GM11168 (cell line): ENCODE measurements around the gene CLECL1.
"Not testable (repeated sequence)": the region's sequence is repeated elsewhere in the genome, so short reads cannot be mapped to it uniquely, and the experiment has no call there.

Experiments
- in situ Hi-C: fragments of 300-500 bp; cut with MboI; formaldehyde crosslinking; loops from one replicate; pipeline ENCODE4 v1.12.0; 2022; ENCODE audit warnings: low sequenced_read_pairs; ENCODE audit not compliant: unreplicated experiment

Gene CLECL1

GRCh38 chr12:9725213-9725870 is 7.6 kb downstream of the CLECL1 start:
- in situ Hi-C loops: no loop called here

- in situ Hi-C loops: no loop called here
Measured at GRCh38 chr12:9724023-9724422, 8.9 kb downstream of the CLECL1 start.

- in situ Hi-C loops: no loop called here
Measured at GRCh38 chr12:9721394-9722092, 11.4 kb downstream of the CLECL1 start.

GRCh38 chr12:9719790-9720189 is 13.1 kb downstream of the CLECL1 start:
- in situ Hi-C loops: no loop called here

DNA sequence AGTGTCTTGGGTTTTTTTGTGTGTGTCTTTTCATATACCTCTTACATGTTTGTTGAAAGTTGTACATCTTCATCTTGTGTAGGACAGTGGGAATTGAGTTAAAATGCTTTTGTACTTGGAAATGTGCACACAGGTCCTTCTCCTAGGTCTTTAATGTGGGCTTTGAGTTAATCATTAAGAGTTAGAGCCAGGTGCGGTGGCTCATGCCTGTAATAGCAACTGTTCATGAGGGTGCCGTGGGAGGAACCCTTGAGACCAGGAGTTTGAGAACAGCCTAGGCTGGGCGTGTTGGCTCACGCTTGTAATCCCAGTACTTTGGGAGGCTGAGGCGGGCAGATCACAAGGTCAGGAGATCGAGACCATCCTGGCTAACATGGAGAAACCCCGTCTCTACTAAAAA is 13.9 kb downstream of the CLECL1 start:
- in situ Hi-C loops: no loop called here

DNA sequence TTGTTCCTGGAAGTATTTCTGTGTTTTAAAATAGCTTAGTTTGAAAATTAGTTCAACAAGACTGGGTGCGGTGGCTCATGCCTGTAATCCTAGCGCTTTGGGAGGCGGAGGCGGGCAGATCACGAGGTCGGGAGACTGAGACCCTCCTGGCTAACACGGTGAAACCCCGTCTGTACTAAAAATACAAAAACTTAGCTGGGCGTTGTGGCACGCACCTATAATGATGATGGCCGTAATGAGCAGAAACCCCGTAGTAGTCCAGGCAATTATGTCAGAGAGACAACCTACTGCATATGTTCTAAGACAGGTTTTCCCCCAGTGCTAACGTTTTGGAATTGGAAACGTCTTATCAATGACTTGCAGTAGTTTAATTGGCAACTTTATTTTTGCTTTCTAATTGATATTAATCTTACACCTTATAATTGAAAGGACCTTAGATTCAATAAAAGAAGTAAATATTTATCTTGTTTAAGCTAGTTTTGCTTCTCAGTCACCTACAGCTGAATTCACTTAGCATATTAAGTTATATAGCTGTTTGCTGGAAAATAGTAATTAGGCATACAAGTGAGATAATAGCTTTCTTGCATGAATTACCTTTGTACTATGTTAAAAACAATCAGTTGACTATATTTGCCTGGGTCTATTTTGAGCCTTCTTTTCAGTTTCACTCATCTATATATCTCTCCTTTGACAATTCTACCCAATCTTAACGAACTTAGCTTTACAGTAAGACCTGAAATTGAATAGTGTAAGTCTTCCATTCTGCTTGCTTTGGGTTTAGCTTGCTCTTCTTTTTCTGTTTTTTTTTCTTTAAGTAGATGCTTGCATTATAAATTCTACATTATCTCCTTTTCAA is 15.6 kb downstream of the CLECL1 start:
- in situ Hi-C loops: no loop called here

- in situ Hi-C loops: not testable (repeated sequence)
Measured at GRCh38 chr12:9713032-9713558, 19.8 kb downstream of the CLECL1 start.

DNA sequence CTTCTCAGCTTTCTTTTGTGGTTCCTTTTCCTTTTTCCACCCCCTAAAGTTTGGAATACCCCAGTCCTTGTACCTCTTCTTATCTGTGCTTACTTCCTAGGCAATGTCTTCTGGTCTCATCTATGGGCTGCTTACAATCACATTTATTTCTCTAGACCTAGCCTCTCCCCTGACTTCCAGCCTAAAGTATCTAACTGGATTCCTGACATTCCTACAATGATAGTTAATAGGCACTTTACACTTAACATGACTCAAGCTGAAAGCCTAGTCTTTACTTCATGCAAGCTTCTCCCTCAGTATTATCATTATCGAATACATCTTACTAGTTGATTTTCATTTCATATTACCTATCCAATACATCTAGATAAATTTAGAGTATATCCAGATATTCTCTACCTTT is 21.2 kb downstream of the CLECL1 start:
- in situ Hi-C loops: no loop called here

DNA sequence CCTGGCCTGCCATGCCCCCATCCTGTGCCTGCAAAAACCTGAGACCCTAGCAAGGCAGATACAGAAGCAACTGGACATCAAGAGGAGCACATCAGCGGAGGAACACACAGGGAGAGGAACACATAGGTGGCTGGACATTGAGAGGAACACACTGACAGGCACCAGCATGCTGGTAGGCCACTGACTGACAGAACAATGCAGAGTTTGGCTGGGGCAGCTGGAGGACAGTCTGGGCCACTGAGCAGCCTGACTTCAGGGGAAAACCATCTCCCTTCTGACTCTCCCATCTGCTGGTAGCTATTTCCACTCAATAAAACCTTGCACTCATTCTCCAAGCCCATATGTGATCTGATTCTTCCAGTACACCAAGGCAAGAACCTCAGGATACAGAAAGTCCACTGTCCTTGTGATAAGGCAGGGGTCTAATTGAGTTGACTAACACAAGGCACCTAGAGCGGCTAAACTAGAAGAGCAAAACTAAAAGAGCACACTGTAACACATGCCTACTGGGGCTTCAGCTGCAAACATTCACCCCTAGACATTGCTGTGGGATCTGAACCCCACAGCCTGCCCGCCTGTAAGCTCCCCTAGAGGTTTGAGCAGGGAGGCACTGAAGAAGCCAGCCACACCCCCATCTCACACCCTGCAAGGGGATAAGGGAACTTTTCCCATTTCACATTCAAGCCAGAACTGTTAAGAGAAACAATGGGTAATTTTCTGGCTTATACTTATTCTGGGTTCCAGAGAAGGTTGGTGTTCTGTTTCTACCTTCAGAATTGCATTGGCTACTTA is 22.1 kb downstream of the CLECL1 start:
- in situ Hi-C loops: no loop called here

DNA sequence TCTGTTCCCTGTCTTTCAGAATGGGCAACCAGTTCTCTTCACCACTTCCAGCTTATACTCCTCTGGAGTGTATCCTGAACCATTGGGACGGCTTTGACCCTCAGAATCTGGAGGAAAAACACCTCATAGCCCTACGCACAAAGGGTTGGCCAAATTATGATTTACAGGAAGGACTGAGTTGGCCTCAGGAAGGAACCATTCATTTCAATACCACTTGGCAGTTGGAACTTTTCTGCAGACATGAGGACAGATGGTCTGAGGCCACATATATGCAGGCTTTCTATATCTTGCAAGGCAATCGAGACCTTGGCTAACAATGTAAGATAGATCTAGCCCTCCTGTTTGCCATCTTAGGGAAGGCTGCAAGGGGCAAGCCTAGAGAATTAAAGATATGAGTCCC is 24.0 kb downstream of the CLECL1 start:
- in situ Hi-C loops: loop anchor here (5.0 kb wide), 1 partner anchor 72 kb away; no protein-coding TSS in a partner anchor

GRCh38 chr12:9707864-9708808 is 24.8 kb downstream of the CLECL1 start:
- in situ Hi-C loops: loop anchor here (5.0 kb wide), 1 partner anchor 71 kb away; no protein-coding TSS in a partner anchor

- in situ Hi-C loops: loop anchor here (5.0 kb wide), 1 partner anchor 70 kb away; no protein-coding TSS in a partner anchor
Measured at GRCh38 chr12:9707356-9707755, 25.5 kb downstream of the CLECL1 start.

DNA sequence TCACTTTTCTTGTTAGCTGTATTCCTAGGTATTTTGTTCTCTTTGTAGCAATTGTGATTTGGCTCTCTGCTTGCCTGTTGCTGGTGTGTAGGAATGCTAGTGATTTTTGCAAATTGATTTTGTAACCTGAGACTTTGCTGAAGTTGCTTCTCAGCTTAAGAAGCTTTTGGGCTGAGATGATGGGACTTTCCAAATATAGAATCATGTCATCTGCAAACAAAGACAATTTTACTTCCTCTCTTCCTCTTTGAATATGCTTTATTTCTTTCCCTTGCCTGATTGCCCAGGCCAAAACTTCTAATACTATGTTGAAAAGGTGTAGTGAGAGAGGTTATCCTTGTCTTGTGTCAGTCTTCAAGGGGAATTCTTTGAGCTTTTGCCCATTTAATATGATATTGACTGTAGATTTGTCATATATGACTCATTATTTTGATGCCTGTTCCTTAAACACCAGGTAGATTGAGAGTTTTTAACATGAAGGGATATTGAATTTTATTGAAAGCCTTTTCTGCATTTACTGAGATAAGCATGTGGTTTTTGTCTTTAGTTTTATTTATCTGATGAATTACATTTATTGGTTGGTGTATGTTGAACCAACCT is 26.7 kb downstream of the CLECL1 start:
- in situ Hi-C loops: loop anchor here (5.0 kb wide), 1 partner anchor 69 kb away; no protein-coding TSS in a partner anchor

DNA sequence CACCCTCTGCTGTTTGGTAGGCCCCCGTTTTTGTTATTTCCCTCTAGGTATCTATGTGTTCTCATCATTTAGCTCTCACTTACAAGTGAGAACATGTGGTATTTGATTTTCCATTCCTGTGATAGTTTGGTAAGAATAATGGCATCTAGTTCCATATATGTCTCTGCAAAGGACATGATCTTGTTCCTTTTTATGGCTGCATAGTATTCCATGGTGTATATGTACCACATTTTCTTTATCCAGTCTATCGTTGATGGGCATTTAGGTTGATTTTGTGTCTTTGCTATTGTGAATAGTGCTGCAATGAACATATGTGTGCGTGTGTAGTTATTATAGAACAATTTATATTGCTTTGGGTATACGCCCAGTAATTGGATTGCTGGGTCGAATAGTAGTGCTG is 28.3 kb downstream of the CLECL1 start:
- in situ Hi-C loops: not testable (repeated sequence)

- in situ Hi-C loops: no loop called here
Measured at GRCh38 chr12:9702255-9702654, 30.6 kb downstream of the CLECL1 start.

DNA sequence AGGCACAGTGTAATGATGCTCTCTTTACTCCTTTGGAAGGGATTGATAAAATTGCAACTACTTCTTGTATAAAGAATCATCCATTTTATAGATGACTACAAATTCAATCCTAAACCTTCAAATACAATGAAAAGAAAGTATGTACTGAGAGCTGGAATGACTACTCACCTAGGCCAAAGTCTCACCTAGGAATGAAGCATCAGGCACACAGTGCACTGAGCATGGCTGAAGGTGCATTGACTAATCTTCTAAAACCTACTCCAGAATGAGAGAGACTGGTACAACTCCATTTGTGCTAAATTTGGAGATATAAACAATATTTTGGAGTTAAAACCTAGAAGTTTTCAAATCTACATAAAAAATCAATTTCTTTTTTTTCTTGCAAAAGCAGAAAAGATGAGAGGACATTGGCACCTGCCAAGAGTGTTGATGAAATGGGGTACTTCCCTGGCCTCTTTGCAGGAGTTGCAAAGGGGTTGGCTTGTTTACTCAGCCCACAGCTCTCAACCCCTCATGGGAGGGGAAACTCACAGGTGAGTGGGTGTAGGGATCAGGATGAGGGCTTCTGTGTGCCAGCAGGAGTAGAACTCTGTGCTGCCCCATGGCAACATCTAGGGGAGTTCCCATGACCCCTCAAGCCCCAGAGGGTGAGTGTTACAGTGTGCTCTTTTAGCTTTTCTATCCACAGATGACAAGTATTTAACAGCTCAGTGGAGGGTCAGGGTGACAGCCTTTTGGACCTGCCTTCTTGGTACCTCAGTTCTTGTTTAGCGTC is 31.3 kb downstream of the CLECL1 start:
- in situ Hi-C loops: no loop called here

DNA sequence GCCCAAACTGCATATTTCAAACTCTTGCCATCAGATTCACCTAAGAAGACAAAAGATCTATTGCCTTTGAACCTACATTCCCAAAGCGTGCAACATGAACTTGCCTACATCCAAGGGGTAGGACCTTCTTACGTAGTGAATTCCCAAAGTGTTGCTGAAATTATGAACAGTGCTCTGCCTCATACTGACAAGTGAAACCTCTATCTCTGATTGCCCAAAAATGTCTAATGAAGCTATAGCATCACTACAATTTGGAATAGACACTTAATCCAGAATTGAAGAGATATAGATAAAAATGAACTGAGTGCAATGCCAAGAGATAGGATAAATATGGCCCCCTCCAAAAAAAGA is 32.3 kb downstream of the CLECL1 start:
- in situ Hi-C loops: no loop called here
